Middle frontal gyrus (tissue), 1 donor: Measurements from ENCODE around the gene SLC16A9.

Source experiments
- DNase-seq: peaks from one replicate; pipeline ENCODE4 v3.0.0-alpha.2; 2015; ENCODE audit warnings: low spot score; ENCODE audit errors: extremely low spot score

Gene SLC16A9

GRCh38 chr10:59719374-59719773 is 9.7 kb upstream of the SLC16A9 start:
- DNase-seq = no peak

- no peak for DNase-seq
Measured at GRCh38 chr10:59718257-59718656, 8.6 kb upstream of the SLC16A9 start.

GRCh38 chr10:59713196-59713821 is 3.7 kb upstream of the SLC16A9 start:
- no peak for DNase-seq

DNA sequence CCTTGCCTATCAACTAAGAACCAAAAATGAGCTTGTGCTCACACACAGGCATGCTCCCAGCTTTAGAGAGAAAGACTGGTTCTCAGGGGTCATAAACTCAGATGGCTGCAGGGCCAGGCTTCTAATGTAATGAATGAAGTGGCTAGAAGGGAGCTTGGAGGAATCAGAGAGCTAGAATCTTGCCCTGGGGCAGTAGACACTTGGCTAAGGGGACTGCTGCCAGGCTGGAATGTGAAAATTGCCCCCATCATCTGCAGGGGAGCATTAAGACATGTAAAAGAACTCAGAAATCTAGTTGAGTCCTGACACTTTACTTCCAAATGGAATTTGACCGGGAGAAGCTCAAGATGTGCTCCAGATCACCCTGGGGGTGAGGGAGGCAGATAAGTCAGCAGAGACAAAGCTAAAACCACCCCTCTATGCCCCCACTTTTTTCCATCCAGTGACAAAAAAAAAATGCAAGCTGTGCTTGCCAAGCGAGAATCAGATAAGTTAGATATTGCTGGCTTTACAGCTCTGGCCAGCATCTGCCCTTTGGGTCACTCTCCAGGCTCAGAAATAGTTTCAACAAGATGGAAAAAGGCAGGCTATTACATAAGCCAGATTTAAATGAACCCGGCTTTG is 2.3 kb upstream of the SLC16A9 start:
- no peak for DNase-seq

DNA sequence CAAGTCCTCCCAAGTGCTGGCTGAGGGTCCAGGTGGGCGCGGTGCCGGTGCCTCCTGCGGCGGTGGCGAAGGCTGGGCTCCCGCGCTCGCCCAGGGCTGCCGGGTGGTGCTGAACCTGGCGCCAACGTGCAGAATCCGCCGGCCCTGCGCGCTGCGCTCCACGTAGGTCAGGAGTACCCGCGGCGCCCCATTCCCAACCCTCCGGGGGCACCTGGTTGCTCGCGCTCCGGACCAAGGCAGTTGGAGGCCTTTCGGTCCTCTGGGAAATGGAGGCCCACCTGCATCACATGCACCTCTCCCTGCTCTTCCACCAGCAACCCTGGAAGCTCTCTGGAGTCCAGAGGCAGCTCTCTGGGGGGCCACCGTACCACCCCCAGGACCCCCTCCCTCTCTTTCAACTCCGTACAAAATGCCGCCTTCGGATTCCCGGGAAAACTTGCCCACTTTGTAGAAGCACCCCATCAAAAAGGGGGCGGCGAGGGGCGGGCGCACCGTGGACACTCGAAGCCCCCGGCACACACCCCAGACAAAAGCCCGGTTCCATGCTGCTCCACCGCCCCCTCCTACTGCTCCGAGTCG is 745 bp downstream of the SLC16A9 start:
- DNase-seq = no peak

- no peak for DNase-seq
Measured at GRCh38 chr10:59706851-59707797, 2.5 kb downstream of the SLC16A9 start.

GRCh38 chr10:59705931-59706330 is 3.7 kb downstream of the SLC16A9 start:
- no peak for DNase-seq

- DNase-seq = no peak
Measured at GRCh38 chr10:59704630-59705029, 5.0 kb downstream of the SLC16A9 start.

DNA sequence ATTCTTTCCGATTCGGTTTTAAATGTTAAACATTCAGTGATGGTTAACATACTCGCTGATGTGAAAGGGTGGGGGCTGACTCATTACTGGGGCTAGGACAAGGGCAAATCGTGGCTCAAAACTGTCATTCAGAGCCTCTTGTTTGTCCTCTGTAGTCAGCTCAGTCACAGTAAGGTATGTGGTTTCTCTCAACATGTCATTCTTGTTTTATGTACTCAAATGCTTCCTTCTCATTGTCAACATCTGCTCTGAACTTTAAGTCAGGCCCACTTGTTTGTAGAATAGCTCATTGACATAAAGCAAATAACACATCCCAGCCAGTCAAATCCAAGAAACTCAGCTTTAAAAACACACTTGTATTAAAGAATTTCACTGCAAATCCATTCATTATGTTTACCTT is 7.3 kb downstream of the SLC16A9 start:
- DNase-seq = no peak

- no peak for DNase-seq
Measured at GRCh38 chr10:59700709-59701108, 8.9 kb downstream of the SLC16A9 start.

GRCh38 chr10:59698326-59698725 is 11.3 kb downstream of the SLC16A9 start:
- DNase-seq = no peak

- DNase-seq = no peak
Measured at GRCh38 chr10:59695637-59696036, 14.0 kb downstream of the SLC16A9 start.

GRCh38 chr10:59694936-59695335 is 14.7 kb downstream of the SLC16A9 start:
- no peak for DNase-seq

DNA sequence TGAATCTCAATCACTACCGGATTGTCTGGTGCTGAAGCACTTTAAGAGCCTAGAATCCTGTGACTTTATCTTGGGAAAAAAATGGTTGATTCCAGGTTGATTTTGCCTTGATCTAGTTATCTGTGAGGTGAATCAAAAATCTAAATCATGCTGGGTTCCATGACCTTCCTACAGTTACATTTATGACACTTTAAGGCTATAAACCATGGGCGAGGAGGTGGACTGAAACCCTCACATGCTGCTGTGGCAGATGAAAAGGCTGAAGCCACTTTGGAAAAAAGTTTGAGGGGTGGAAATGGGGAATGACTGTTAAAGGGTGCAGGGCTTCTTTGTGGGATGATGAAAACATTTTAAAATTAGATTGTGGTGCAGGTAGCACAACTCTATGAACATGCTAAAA is 17.5 kb downstream of the SLC16A9 start:
- no peak for DNase-seq

DNA sequence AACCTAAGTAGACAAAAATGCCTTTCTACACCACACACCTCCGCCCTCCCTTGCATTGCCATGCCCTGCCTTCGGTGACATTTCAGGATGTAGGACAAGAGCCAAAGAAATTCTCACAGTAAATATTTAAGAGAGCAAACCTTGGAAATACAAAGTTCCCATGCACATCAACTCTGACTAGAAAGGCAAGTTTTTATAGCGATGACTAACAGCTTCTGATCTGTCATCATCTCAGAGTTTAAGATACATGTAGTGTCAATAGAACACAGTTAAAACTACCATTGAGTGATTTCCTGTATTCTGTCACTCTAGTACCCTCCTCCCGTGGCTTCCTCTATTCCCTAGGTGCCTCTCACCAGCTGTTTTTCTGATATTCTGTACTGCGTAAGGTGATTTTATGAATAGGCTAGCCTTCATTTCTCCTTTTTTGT is 20.7 kb downstream of the SLC16A9 start:
- no peak for DNase-seq

DNA sequence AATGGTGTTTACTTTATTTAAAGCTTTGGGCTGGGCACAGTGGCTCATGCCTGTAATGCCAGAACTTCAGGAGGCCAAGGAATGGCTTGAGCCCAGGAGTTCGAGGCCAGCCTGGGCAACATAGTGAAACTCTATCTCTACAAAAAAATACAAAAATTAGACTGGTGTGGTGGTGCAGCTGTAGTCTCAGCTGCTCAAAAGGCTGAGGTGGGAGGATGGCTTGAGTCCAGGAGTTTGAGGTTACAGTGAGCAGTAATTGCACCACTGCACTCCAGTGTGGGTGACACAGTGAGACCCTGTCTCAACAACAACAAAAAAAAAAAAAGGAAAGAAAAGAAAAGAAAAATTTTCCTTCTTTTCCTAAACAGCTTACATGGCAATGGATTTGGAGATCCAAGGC is 22.0 kb downstream of the SLC16A9 start:
- no peak for DNase-seq

GRCh38 chr10:59684006-59684405 is 25.6 kb downstream of the SLC16A9 start:
- DNase-seq = no peak

DNA sequence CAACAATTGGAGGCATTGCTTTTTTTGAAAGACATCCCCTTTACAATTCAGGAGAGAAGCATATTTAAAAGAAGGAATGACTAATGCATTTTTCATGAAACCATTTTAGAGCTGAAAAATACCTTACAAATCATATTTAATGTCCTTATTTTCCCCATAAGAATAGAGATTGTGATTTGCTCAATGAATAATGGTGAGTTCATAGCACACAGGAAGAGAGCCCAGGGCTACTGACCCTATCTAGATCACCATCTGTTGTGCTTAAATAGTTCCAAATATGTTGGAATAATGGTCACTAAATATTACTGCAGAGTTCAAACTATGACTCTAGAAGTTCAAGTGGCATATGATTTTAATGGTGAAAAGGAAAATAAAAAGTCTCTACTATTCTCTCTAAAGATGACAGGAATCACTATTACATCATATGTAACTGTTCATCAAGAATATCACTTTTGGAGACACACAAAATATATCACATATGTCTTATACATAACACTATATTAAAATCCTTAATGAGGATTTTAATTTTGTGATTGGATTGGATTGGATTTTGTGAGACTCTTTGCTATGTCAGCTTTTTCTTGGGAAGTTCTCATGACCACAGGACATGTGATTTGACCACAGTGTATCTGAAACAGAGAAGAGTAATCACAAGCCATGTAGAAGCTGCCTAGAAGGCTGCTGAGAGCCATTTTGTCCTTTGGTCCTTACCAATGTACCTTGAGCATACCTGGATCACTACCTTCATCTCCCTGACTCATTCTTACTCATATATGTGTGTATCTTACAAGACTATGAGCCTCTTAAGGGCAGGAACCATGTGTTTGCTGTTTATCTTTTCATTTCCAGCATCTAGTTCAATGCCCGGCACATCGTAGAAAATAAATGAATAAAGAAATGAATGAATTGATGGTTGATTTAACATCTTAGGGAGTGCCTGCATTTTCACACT is 26.4 kb downstream of the SLC16A9 start:
- DNase-seq = no peak

- no peak for DNase-seq
Measured at GRCh38 chr10:59680199-59680598, 29.5 kb downstream of the SLC16A9 start.

- no peak for DNase-seq
Measured at GRCh38 chr10:59678884-59679301, 30.8 kb downstream of the SLC16A9 start.
